DOHH2 (cell line): ENCODE data around the gene IRGC.

Experiments
- CTCF ChIP-seq: fragments of 200-600 bp; sonication (generic); IDR thresholded peaks from one replicate; pipeline ENCODE4 v1.5.1; 2014; ENCODE audit warnings: antibody characterized with exemption, mild to moderate bottlenecking, low read depth, low read length; ENCODE audit not compliant: poor library complexity, severe bottlenecking
- EZH2phosphoT487 ChIP-seq: fragments of 200-600 bp; sonication (generic); IDR thresholded peaks from 2 replicates; pipeline ENCODE4 v1.6.1; 2017; ENCODE audit warnings: borderline replicate concordance, mild to moderate bottlenecking, antibody characterized with exemption, low read length, moderate library complexity, mixed read lengths

GRCh38 chr19:43683905-43684304, 32.0 kb upstream of the IRGC start:
- no peak for TF ChIP-seq CTCF
- no peak for TF ChIP-seq EZH2phosphoT487
